ENCODE data around the gene PHF19.

PHF19 gene

GRCh38 chr9:120852240-120853010, 24.6 kb downstream of the PHF19 start:
- DNase-seq, result peak; percentile 44

- DNase-seq, result no peak
Measured at GRCh38 chr9:120851449-120851848, 25.5 kb downstream of the PHF19 start.

- no peak for DNase-seq
Measured at GRCh38 chr9:120850315-120850714, 26.7 kb downstream of the PHF19 start.

GRCh38 chr9:120846906-120847305, 30.1 kb downstream of the PHF19 start:
- DNase-seq, result no peak

- no peak for DNase-seq
Measured at GRCh38 chr9:120846251-120846889, 30.6 kb downstream of the PHF19 start.

- no peak for DNase-seq
Measured at GRCh38 chr9:120845255-120845654, 31.7 kb downstream of the PHF19 start.

GRCh38 chr9:120842685-120843485, 34.1 kb downstream of the PHF19 start, which contains the start of gene PSMD5:
Gene PSMD5 (minus strand): TSS chr9:120842922. CDS start chr9:120842909, 13 bp downstream.
- peak; percentile 97 for DNase-seq

GRCh38 chr9:120841930-120842684, 34.9 kb downstream of the PHF19 start:
- peak; percentile 34 for DNase-seq

- DNase-seq, result no peak
Measured at GRCh38 chr9:120839146-120839545, 37.8 kb downstream of the PHF19 start.

- no peak for DNase-seq
Measured at GRCh38 chr9:120837921-120838320, 39.1 kb downstream of the PHF19 start.

GRCh38 chr9:120833325-120833724, 43.7 kb downstream of the PHF19 start:
- no peak for DNase-seq

GRCh38 chr9:120832807-120833206, 44.2 kb downstream of the PHF19 start:
- DNase-seq, result no peak

GRCh38 chr9:120830865-120831264, 46.1 kb downstream of the PHF19 start:
- no peak for DNase-seq

GRCh38 chr9:120830151-120830550, 46.8 kb downstream of the PHF19 start:
- no peak for DNase-seq

- no peak for DNase-seq
Measured at GRCh38 chr9:120829650-120830049, 47.3 kb downstream of the PHF19 start.

- DNase-seq, result no peak
Measured at GRCh38 chr9:120820095-120820494, 56.9 kb downstream of the PHF19 start.

- DNase-seq, result no peak
Measured at GRCh38 chr9:120818595-120818994, 58.4 kb downstream of the PHF19 start.

GRCh38 chr9:120815075-120815474, 61.9 kb downstream of the PHF19 start:
- DNase-seq, result no peak

- no peak for DNase-seq
Measured at GRCh38 chr9:120808931-120809330, 68.1 kb downstream of the PHF19 start.

- DNase-seq, result no peak
Measured at GRCh38 chr9:120807607-120808379, 69.2 kb downstream of the PHF19 start.
